ENCODE measurements around the gene TASP1. TPM values are rescaled to one million over a fixed set of nuclear protein-coding genes. Genes with fewer than 3 reads are reported as not detected.
"Not testable (repeated sequence)": the region's sequence is repeated elsewhere in the genome, so short reads cannot be mapped to it uniquely, and the experiment has no call there.

The TASP1 gene
- total RNA-seq, 4 donors from 2014 or later = 15.2 to 21.3 (median 17.8) TPM

GRCh38 chr20:13389115-13389514 is 249.6 kb downstream of the TASP1 start:
- Histone ChIP-seq H3K9me3 (no peaks in the 10 kb centered on the region), H3K27ac (no peak overlapping the region), H3K4me1 (peaks cover 0 to 5% (median 0%) of the 10 kb centered on the region in 3 donors), H3K36me3 (peaks cover 0 to 16% of the 10 kb centered on the region in 2 donors), H3K4me3 (no peak overlapping the region), H3K27me3 (no peaks in the 10 kb centered on the region)
- WGBS, 2 donors (ENCODE audit: low coverage in 1 of 2) = 46 to 57% methylated on average over 3 of the region's 3 CpGs
- TF ChIP-seq EP300 (IDR thresholded peaks at IDR 0.05) (no peak), POLR2AphosphoS5 (IDR thresholded peaks at IDR 0.05) (no peak), POLR2A (IDR thresholded peaks at IDR 0.05) (no peak), CTCF (IDR thresholded peaks at IDR 0.05) (no peak)
- ATAC-seq = no peak

GRCh38 chr20:13384132-13384531 is 254.6 kb downstream of the TASP1 start:
- TF ChIP-seq EP300 (IDR thresholded peaks at IDR 0.05) = no peak
- Histone ChIP-seq H3K4me3 (no peak overlapping the region), H3K9me3 (peaks cover 0 to 12% (median 0%) of the 10 kb centered on the region in 3 donors), H3K27me3 (no peaks in the 10 kb centered on the region), H3K4me1 (peaks cover 0 to 5% (median 0%) of the 10 kb centered on the region in 3 donors), H3K36me3 (peaks cover 0 to 30% of the 10 kb centered on the region in 2 donors), H3K27ac (no peak overlapping the region)
- WGBS, 2 donors (ENCODE audit: low coverage in 1 of 2) = 85 to 100% methylated on average over 1 to 2 of the region's 2 CpGs
- no peak for ATAC-seq

- WGBS, 2 donors (ENCODE audit: low coverage in 1 of 2) = 79 to 100% methylated on average over 1 to 3 of the region's 3 CpGs
- Histone ChIP-seq H3K27ac (no peak overlapping the region), H3K9me3 (peaks cover 0 to 23% (median 0%) of the 10 kb centered on the region in 3 donors), H3K4me3 (no peak overlapping the region), H3K36me3 (peaks cover 0 to 30% of the 10 kb centered on the region in 2 donors), H3K27me3 (no peaks in the 10 kb centered on the region), H3K4me1 (no peaks in the 10 kb centered on the region)
- ATAC-seq = no peak
- no peak for TF ChIP-seq POLR2AphosphoS5 (IDR thresholded peaks at IDR 0.05)
- no peak for TF ChIP-seq EP300 (IDR thresholded peaks at IDR 0.05)
- no peak for TF ChIP-seq POLR2A (IDR thresholded peaks at IDR 0.05)
- TF ChIP-seq CTCF (IDR thresholded peaks at IDR 0.05) = no peak
Measured at GRCh38 chr20:13382786-13383185, 255.9 kb downstream of the TASP1 start.

GRCh38 chr20:13380497-13381229 is 258.1 kb downstream of the TASP1 start:
- H3K27me3 ChIP-seq, H3K4me1 ChIP-seq, H3K27ac ChIP-seq, ATAC-seq, H3K4me3 ChIP-seq: not testable (repeated sequence)
- peaks cover 0 to 24% of the 10 kb centered on the region in 2 donors for H3K36me3 ChIP-seq
- H3K9me3 ChIP-seq = peaks cover 0 to 45% (median 0%) of the 10 kb centered on the region in 3 donors
- 93% methylated on average over 3 of the region's 11 CpGs; no CpG with 5 or more reads in 1 of the 2 donors for WGBS, 2 donors (ENCODE audit: low coverage in 1 of 2)

GRCh38 chr20:13373400-13373799 is 265.3 kb downstream of the TASP1 start:
- Histone ChIP-seq H3K27me3 (no peaks in the 10 kb centered on the region), H3K27ac (no peak overlapping the region), H3K36me3 (no peaks in the 10 kb centered on the region), H3K9me3 (peaks cover 0 to 52% (median 0%) of the 10 kb centered on the region in 3 donors), H3K4me1 (no peaks in the 10 kb centered on the region), H3K4me3 (no peak overlapping the region)
- TF ChIP-seq CTCF (IDR thresholded peaks at IDR 0.05) = no peak
- no peak for TF ChIP-seq EP300 (IDR thresholded peaks at IDR 0.05)
- TF ChIP-seq POLR2AphosphoS5 (IDR thresholded peaks at IDR 0.05) = no peak
- no peak for TF ChIP-seq POLR2A (IDR thresholded peaks at IDR 0.05)
- no peak for ATAC-seq
